Cortex of kidney (tissue), 1 donor: ENCODE data around the gene GNA12.
"Not testable (repeated sequence)": the region's sequence is repeated elsewhere in the genome, so short reads cannot be mapped to it uniquely, and the experiment has no call there.

ENCODE experiments used
- DNase-seq: peaks from one replicate; lab custom pipeline; 2025; lab: John Stamatoyannopoulos, UW

Gene GNA12

GRCh38 chr7:2864999-2865670, 21.0 kb upstream of the GNA12 start:
- DNase-seq, result no peak

- no peak for DNase-seq
Observed at GRCh38 chr7:2864204-2864985, 20.3 kb upstream of the GNA12 start.

GRCh38 chr7:2863461-2864066, 19.5 kb upstream of the GNA12 start:
- no peak for DNase-seq

GRCh38 chr7:2862831-2863361, 18.8 kb upstream of the GNA12 start:
- no peak for DNase-seq

GRCh38 chr7:2861509-2861908, 17.4 kb upstream of the GNA12 start:
- DNase-seq, result no peak

- no peak for DNase-seq
Observed at GRCh38 chr7:2860627-2861133, 16.6 kb upstream of the GNA12 start.

- DNase-seq, result no peak
Observed at GRCh38 chr7:2859952-2860351, 15.8 kb upstream of the GNA12 start.

- DNase-seq, result no peak
Observed at GRCh38 chr7:2858621-2859020, 14.5 kb upstream of the GNA12 start.

GRCh38 chr7:2856388-2857169, 12.5 kb upstream of the GNA12 start:
- no peak for DNase-seq

GRCh38 chr7:2855386-2855785, 11.3 kb upstream of the GNA12 start:
- no peak for DNase-seq

GRCh38 chr7:2853552-2853951, 9.4 kb upstream of the GNA12 start:
- DNase-seq, result not testable (repeated sequence)

- DNase-seq, result no peak
Observed at GRCh38 chr7:2853147-2853546, 9.0 kb upstream of the GNA12 start.

- no peak for DNase-seq
Observed at GRCh38 chr7:2851497-2851896, 7.4 kb upstream of the GNA12 start.

- DNase-seq, result no peak
Observed at GRCh38 chr7:2849941-2850766, 6.0 kb upstream of the GNA12 start.

- no peak for DNase-seq
Observed at GRCh38 chr7:2845034-2845592, 1.0 kb upstream of the GNA12 start.

- DNase-seq, result no peak
Observed at GRCh38 chr7:2843711-2844152, 376 bp downstream of the GNA12 start.

- no peak for DNase-seq
Observed at GRCh38 chr7:2843191-2843685, 870 bp downstream of the GNA12 start.

GRCh38 chr7:2841907-2842306, 2.2 kb downstream of the GNA12 start:
- DNase-seq, result no peak

- no peak for DNase-seq
Observed at GRCh38 chr7:2840458-2840857, 3.6 kb downstream of the GNA12 start.

- no peak for DNase-seq
Observed at GRCh38 chr7:2838873-2839578, 5.1 kb downstream of the GNA12 start.
